ENCODE data around the gene TMC2. TPM values are rescaled to one million over a fixed set of nuclear protein-coding genes. Genes with fewer than 3 reads are reported as not detected.

TMC2 gene
- total RNA-seq, 1 donor from 2014 or later: not detected

DNA sequence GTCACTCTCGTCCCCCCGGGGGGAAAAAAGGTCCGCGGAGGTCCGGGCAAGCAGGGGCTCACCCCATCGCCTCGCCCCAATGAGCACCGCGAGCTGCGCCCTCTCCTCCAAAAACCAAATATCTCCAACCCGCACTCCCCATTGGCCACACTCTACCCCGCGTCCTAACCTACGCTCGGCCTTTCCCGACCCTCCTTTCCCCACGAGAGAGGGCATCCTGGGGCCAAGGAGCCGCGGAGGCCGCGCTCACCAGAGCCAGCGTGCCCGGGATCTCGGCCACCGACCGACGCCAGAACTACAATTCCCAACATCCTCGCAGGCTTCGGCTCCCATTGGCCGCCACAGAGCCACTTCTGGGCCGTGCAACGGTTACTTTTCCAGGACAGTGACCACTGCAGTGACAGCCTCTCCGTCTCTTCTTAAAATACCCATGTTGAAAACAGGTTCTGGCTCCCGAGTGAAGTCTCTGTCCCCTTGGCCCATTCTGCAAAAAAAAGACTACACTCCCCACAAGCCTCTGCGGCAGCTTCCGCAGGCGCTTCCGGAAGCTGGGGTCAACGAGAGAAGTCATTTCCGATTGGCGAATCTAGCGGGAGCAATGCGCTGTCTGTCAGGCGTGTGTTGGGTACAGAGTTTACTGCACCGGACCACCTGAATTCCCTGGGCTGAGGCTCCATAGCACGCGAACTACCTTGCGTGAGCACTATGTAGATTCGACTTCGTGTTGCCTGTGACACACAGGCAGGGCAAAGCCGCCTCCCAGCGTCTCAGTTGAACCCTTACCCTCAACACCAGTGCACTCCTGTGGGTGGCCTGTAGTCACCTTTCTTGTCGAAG lies 27.5 kb upstream of the TMC2 start, which contains the start of gene ZNF343:
Gene ZNF343, minus strand, starts transcription at position 285 of the 837 bp plus-strand sequence. CDS start 15,020 bp downstream, outside the sequence.
- H3K4me1 ChIP-seq: peaks cover 28% of the 10 kb centered on the region
- peak; percentile 76 for DNase-seq
- H3K27ac ChIP-seq (replicated peaks): peak within 1 kb of the TSS; percentile 94
- H3K4me3 ChIP-seq: peak within 1 kb of the TSS; percentile 95
- intact Hi-C loops (cut with micrococcal nuclease): no loop called here
- no peaks in the 10 kb centered on the region for H3K36me3 ChIP-seq
- TF ChIP-seq, protein P1, sequence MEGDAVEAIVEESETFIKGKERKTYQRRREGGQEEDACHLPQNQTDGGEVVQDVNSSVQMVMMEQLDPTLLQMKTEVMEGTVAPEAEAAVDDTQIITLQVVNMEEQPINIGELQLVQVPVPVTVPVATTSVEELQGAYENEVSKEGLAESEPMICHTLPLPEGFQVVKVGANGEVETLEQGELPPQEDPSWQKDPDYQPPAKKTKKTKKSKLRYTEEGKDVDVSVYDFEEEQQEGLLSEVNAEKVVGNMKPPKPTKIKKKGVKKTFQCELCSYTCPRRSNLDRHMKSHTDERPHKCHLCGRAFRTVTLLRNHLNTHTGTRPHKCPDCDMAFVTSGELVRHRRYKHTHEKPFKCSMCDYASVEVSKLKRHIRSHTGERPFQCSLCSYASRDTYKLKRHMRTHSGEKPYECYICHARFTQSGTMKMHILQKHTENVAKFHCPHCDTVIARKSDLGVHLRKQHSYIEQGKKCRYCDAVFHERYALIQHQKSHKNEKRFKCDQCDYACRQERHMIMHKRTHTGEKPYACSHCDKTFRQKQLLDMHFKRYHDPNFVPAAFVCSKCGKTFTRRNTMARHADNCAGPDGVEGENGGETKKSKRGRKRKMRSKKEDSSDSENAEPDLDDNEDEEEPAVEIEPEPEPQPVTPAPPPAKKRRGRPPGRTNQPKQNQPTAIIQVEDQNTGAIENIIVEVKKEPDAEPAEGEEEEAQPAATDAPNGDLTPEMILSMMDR (IDR thresholded peaks at IDR 0.05; ENCODE audit: borderline replicate concordance): peak; percentile 14
- H3K9me3 ChIP-seq (replicated peaks): no peaks in the 10 kb centered on the region
- H3K27me3 ChIP-seq (ENCODE audit: low read depth): no peaks in the 10 kb centered on the region

DNA sequence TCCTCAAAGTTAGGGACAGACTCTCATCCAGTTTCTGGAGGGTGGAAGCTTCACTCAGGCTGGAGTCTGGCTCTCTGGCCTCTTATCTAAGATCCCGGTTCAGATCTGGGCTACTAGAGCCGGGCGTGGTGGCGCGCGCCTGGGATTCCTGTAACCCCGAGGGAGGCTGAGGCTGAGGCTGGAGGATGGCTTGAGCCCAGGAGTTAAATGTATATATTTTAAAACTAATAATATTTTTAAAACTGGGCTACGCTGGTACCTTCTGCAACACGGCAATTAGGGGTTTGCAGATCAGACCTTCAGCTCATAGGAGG lies 26.9 kb upstream of the TMC2 start:
- intact Hi-C loops (cut with micrococcal nuclease): no loop called here
- Histone ChIP-seq H3K27ac (replicated peaks) (peak overlapping the region; percentile 94), H3K9me3 (replicated peaks) (no peaks in the 10 kb centered on the region), H3K27me3 (ENCODE audit: low read depth) (no peaks in the 10 kb centered on the region), H3K4me3 (peak overlapping the region; percentile 95), H3K36me3 (no peaks in the 10 kb centered on the region), H3K4me1 (peaks cover 28% of the 10 kb centered on the region)
- DNase-seq: no peak
- TF ChIP-seq, protein P1 (IDR thresholded peaks at IDR 0.05; ENCODE audit: borderline replicate concordance): no peak

DNA sequence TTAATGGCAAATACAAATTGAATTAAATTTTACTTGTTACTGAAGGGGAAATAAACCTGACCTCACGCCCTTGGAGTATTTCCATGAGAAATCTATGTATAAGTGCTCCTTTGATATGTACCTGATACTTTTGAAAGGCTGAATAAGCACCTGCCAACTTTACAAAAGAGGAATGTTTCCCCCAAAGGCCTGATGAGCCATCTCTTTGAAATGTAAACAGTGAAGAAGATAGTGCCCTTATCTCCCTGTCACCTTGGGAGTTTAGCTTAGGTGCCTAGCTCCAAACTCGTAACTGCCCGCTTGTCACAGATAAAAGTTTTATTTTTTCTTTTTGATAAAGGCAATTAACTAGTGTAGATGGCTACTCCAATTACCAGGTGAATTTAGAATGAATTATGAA lies 26.6 kb upstream of the TMC2 start:
- Histone ChIP-seq H3K36me3 (no peaks in the 10 kb centered on the region), H3K27ac (replicated peaks) (no peak overlapping the region), H3K9me3 (replicated peaks) (no peaks in the 10 kb centered on the region), H3K4me3 (peak overlapping the region; percentile 95), H3K27me3 (ENCODE audit: low read depth) (no peaks in the 10 kb centered on the region), H3K4me1 (peaks cover 28% of the 10 kb centered on the region)
- no peak for DNase-seq
- intact Hi-C loops (cut with micrococcal nuclease): no loop called here
- TF ChIP-seq, protein P1 (IDR thresholded peaks at IDR 0.05; ENCODE audit: borderline replicate concordance): no peak

DNA sequence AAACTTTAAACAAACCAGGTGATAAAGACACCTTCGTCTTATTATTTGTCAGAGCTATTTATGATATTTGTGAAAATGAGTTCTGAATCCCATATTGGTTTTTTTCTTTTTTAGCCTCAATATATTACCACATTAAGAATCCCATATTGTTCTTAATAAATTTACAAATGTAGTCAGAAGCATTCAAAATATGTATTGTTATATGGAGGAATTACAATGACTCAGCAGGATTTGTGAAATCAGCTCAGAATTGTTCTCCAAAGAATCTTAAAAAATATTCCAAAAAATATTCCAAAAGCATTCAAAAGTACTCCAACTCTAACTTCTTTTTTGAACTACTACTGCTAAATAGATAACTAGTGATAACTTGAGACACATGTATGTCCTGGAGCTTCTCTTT lies 21.2 kb upstream of the TMC2 start:
- Histone ChIP-seq H3K36me3 (no peaks in the 10 kb centered on the region), H3K4me1 (no peaks in the 10 kb centered on the region), H3K27ac (replicated peaks) (no peak overlapping the region), H3K4me3 (no peak overlapping the region), H3K27me3 (ENCODE audit: low read depth) (no peaks in the 10 kb centered on the region), H3K9me3 (replicated peaks) (no peaks in the 10 kb centered on the region)
- TF ChIP-seq, protein P1 (IDR thresholded peaks at IDR 0.05; ENCODE audit: borderline replicate concordance): no peak
- DNase-seq: no peak
- intact Hi-C loops (cut with micrococcal nuclease): no loop called here

DNA sequence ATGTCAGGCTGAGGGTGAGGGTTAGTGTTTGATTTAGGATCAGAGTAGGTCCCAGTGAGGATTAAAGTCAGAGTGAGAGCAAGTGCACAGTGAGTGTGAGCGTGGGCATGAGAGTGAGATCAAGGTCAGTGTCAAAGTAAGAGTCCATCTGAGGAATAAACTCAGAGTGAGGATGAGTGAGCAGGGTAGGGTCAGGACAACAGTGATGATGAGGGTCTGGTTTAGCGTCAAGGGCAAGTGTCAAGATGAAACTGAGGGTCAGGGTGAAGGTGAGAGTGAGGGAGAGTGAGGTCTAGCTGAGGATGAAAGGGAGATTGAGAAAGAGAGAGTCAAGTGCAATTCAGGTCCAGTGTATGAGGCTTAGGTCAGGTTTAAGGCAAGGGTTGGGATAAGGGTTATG lies 20.0 kb upstream of the TMC2 start:
- intact Hi-C loops (cut with micrococcal nuclease): no loop called here
- H3K36me3 ChIP-seq: no peaks in the 10 kb centered on the region
- DNase-seq: no peak

More for the DNA sequence above, 20.0 kb upstream of the TMC2 start:
- Histone ChIP-seq H3K4me3 (no peak overlapping the region), H3K27me3 (ENCODE audit: low read depth) (no peaks in the 10 kb centered on the region), H3K27ac (replicated peaks) (no peak overlapping the region), H3K4me1 (no peaks in the 10 kb centered on the region), H3K9me3 (replicated peaks) (no peaks in the 10 kb centered on the region)
- TF ChIP-seq, protein P1 (IDR thresholded peaks at IDR 0.05; ENCODE audit: borderline replicate concordance): no peak
